SK-N-SH (cell line): ENCODE results near the gene AIP. TPM values are rescaled to one million over a fixed set of nuclear protein-coding genes. Genes with fewer than 3 reads are reported as not detected.

Experiments
- CTCF ChIA-PET: fragments of 300-600, 350-600 bp; formaldehyde crosslinking; extraction: SDS; loops from one replicate; lab custom pipeline; 2021; lab: Yijun Ruan, JAX
- POLR2A ChIA-PET: fragments of 350-600 bp; sonication (Branson Sonifier 250); formaldehyde crosslinking; extraction: SDS; loops from one replicate; lab custom pipeline; 2020; ENCODE audit warnings: antibody characterized with exemption, inconsistent platforms; lab: Yijun Ruan, JAX
- DNase-seq: peaks from one replicate; pipeline ENCODE4 v3.0.0; 2012
- H2AFZ ChIP-seq: fragments of 200-600 bp; sonication (generic); 2 replicates; pipeline ENCODE4 v1.8.1; 2016; ENCODE audit warnings: antibody characterized with exemption, mild to moderate bottlenecking, low read depth
- H3F3A ChIP-seq: fragments of 200-600 bp; sonication (generic); replicated peaks from 2 replicates; pipeline ENCODE3; 2016; ENCODE audit warnings: antibody characterized with exemption, mild to moderate bottlenecking; ENCODE audit not compliant: insufficient read depth
- H3K27ac ChIP-seq, 2 experiments: fragments of 200-500 bp in 1 of 2; fragments of 200-600 bp in 1 of 2; sonication (Bioruptor generic) in 1 of 2; sonication (generic), shearing (Covaris generic) in 1 of 2; 2 replicates each; pipeline versions ENCODE4 v1.5.1 to v1.6.1; 2014 to 2016; ENCODE audit warnings: low read depth in 2 of 2, inconsistent platforms in 1 of 2, low read length in 1 of 2, mild to moderate bottlenecking in 1 of 2, mixed read lengths in 1 of 2
- H3K27me3 ChIP-seq: fragments of 200-600 bp; sonication (generic), shearing (Covaris generic); 2 replicates; pipeline ENCODE4 v1.6.1; 2016; ENCODE audit warnings: mixed run types; ENCODE audit not compliant: insufficient read depth
- H3K36me3 ChIP-seq, 2 experiments: fragments of 200-500 bp in 1 of 2; fragments of 200-600 bp in 1 of 2; sonication (Bioruptor generic) in 1 of 2; sonication (generic) in 1 of 2; replicated peaks in 1 of 2; 2 replicates each; pipeline versions ENCODE3 to v1.5.1; 2014 to 2016; ENCODE audit warnings: low read length in 1 of 2, mild to moderate bottlenecking in 1 of 2; ENCODE audit not compliant: insufficient read depth in 2 of 2, control insufficient read depth in 1 of 2
- H3K4me1 ChIP-seq, 2 experiments: fragments of 200-500 bp in 1 of 2; fragments of 200-600 bp in 1 of 2; sonication (Bioruptor generic) in 1 of 2; sonication (generic), shearing (Covaris generic) in 1 of 2; 2 replicates each; pipeline versions ENCODE4 v1.5.1 to v1.6.1; 2014 to 2016; ENCODE audit warnings: low read depth in 1 of 2, low read length in 1 of 2, mixed run types in 1 of 2; ENCODE audit not compliant: insufficient read depth in 2 of 2, control insufficient read depth in 1 of 2
- H3K4me2 ChIP-seq: fragments of 200-600 bp; sonication (generic), shearing (Covaris generic); 2 replicates; pipeline ENCODE4 v1.6.1; 2017; ENCODE audit warnings: mixed run types
- H3K4me3 ChIP-seq, 2 experiments: fragments of 200-500 bp in 1 of 2; fragments of 200-600 bp in 1 of 2; sonication (Bioruptor generic) in 1 of 2; sonication (generic), shearing (Covaris generic) in 1 of 2; 2 replicates each; pipeline versions ENCODE4 v1.5.1 to v1.8.1; 2014 to 2016; ENCODE audit warnings: low read depth in 2 of 2, inconsistent platforms in 1 of 2, low read length in 1 of 2, mild to moderate bottlenecking in 1 of 2, mixed read lengths in 1 of 2, moderate library complexity in 1 of 2
- H3K79me2 ChIP-seq: fragments of 200-600 bp; sonication (generic); 2 replicates; pipeline ENCODE4 v1.8.1; 2017; ENCODE audit warnings: mild to moderate bottlenecking; ENCODE audit not compliant: insufficient read depth
- H3K9ac ChIP-seq: fragments of 200-600 bp; sonication (generic); 2 replicates; pipeline ENCODE4 v1.6.1; 2017; ENCODE audit warnings: mixed run types
- H3K9me2 ChIP-seq: fragments of 200-600 bp; sonication (generic); 2 replicates; pipeline ENCODE4 v1.6.1; 2017; ENCODE audit warnings: mixed run types
- H3K9me3 ChIP-seq: fragments of 200-600 bp; sonication (generic); 2 replicates; pipeline ENCODE4 v1.6.1; 2017; ENCODE audit warnings: mixed run types, mild to moderate bottlenecking, moderate library complexity
- H4K20me1 ChIP-seq: fragments of 200-600 bp; sonication (generic); 2 replicates; pipeline ENCODE4 v1.6.1; 2017; ENCODE audit warnings: mild to moderate bottlenecking, mixed run types; ENCODE audit not compliant: insufficient read depth
- CHD2 ChIP-seq: fragments of 150-350 bp; IDR thresholded peaks from 2 replicates; pipeline ENCODE4 v1.6.1; 2018; ENCODE audit warnings: low read length; ENCODE audit not compliant: partially characterized antibody
- ELF1 ChIP-seq: IDR thresholded peaks from 2 replicates; pipeline ENCODE4 v1.4.0; 2012
- EP300 ChIP-seq, 2 experiments: IDR thresholded peaks; 2 replicates each; pipeline versions ENCODE4 v1.4.0 to v1.6.1; 2012; ENCODE audit warnings: borderline replicate concordance in 1 of 2, low read depth in 1 of 2, low read length in 1 of 2
- FOSL2 ChIP-seq: IDR thresholded peaks from 2 replicates; pipeline ENCODE4 v1.4.0; 2012; ENCODE audit warnings: low read depth, mild to moderate bottlenecking, moderate library complexity, borderline replicate concordance
- FOXM1 ChIP-seq: IDR thresholded peaks from 2 replicates; pipeline ENCODE4 v1.4.0; 2012; ENCODE audit warnings: low read depth, mild to moderate bottlenecking
- IRF3 ChIP-seq: fragments of 150-350 bp; IDR thresholded peaks from 2 replicates; pipeline ENCODE4 v1.6.1; 2016; ENCODE audit warnings: mild to moderate bottlenecking, low read depth, low read length
- JUND ChIP-seq: IDR thresholded peaks from 2 replicates; pipeline ENCODE4 v1.4.0; 2012
- MXI1 ChIP-seq: IDR thresholded peaks from 2 replicates; pipeline ENCODE4 v1.6.1; 2012; ENCODE audit warnings: mild to moderate bottlenecking, low read depth, low read length, improper control_type of control experiment
- POLR2AphosphoS5 ChIP-seq: IDR thresholded peaks from 2 replicates; pipeline ENCODE4 v1.6.1; 2012; ENCODE audit warnings: low read depth, low read length
- RCOR1 ChIP-seq: fragments of 150-350 bp; IDR thresholded peaks from 2 replicates; pipeline ENCODE4 v1.6.1; 2017; ENCODE audit warnings: antibody characterized with exemption, low read length
- REST ChIP-seq: IDR thresholded peaks from 2 replicates; pipeline ENCODE4 v1.6.1; 2012; ENCODE audit warnings: mild to moderate bottlenecking, low read depth, low read length, moderate library complexity
- RFX5 ChIP-seq: IDR thresholded peaks from 2 replicates; pipeline ENCODE4 v1.6.1; 2012; ENCODE audit warnings: mild to moderate bottlenecking, improper control_type of control experiment, low read length
- RXRA ChIP-seq: IDR thresholded peaks from 2 replicates; pipeline ENCODE4 v1.4.0; 2012; ENCODE audit warnings: low read depth, mild to moderate bottlenecking, borderline replicate concordance
- TEAD4 ChIP-seq: IDR thresholded peaks from 2 replicates; pipeline ENCODE4 v1.4.0; 2012; ENCODE audit warnings: mild to moderate bottlenecking, borderline replicate concordance; ENCODE audit not compliant: insufficient read depth
- USF1 ChIP-seq: IDR thresholded peaks from 2 replicates; pipeline ENCODE4 v1.4.0; 2012; ENCODE audit warnings: low read depth, borderline replicate concordance
- USF2 ChIP-seq: fragments of 150-350 bp; IDR thresholded peaks from 2 replicates; pipeline ENCODE4 v1.6.1; 2017; ENCODE audit warnings: antibody characterized with exemption, low read length, low read depth, borderline replicate concordance
- YY1 ChIP-seq: IDR thresholded peaks from 2 replicates; pipeline ENCODE4 v1.4.0; 2012; ENCODE audit warnings: low read depth, mild to moderate bottlenecking
- ZBTB33 ChIP-seq: IDR thresholded peaks from 2 replicates; pipeline ENCODE4 v1.4.0; 2012; ENCODE audit warnings: low read depth, borderline replicate concordance
- WGBS: methylation state at CpG from one replicate; pipeline ENCODE4 v1.1.6; 2017; ENCODE audit warnings: low lambda C conversion rate; 5-methylcytosine and 5-hydroxymethylcytosine counted together
- polyA plus RNA-seq, 3 experiments: library from polyadenylated mRNA; depleted of rRNA; stranded (reverse); fragments of >200 nt; gene quantifications; 2 replicates each; pipeline ENCODE4 v1.2.3, GENCODE V29; 2012

The AIP gene
- polyA plus RNA-seq, 1 of the 3 experiments (the other 2 are of a cell fraction), result 207 TPM

- CTCF ChIA-PET, result no interaction called here
Measured at GRCh38 chr11:67483831-67484665, 1.2 kb downstream of the AIP start.

More at GRCh38 chr11:67483831-67484665, 1.2 kb downstream of the AIP start:
- H2AFZ ChIP-seq, result no peak overlapping the region
- POLR2A ChIA-PET, result interaction anchor here (1.4 kb wide), 1 partner anchor 15 kb away, joined by 6 read pairs; the partner anchor contains the start of gene TMEM134
- DNase-seq, result no peak
- H3K27ac ChIP-seq, result no peak overlapping the region
- H3K79me2 ChIP-seq, result peaks cover 25% of the 10 kb centered on the region
- H4K20me1 ChIP-seq, result no peaks in the 10 kb centered on the region
- H3F3A ChIP-seq, result peaks cover 7% of the 10 kb centered on the region
- H3K9me2 ChIP-seq, result no peaks in the 10 kb centered on the region
- 92% methylated on average over 16 of the region's 16 CpGs for WGBS
- no peaks in the 10 kb centered on the region for H3K27me3 ChIP-seq
- peak overlapping the region; percentile 54 to 62; a peak in 3 of 4 replicates for H3K4me3 ChIP-seq
- H3K4me1 ChIP-seq, result peaks cover 6 to 17% of the 10 kb centered on the region in 2 experiments; a peak in 3 of 4 replicates
- TF ChIP-seq CHD2 (no peak), USF2 (no peak), IRF3 (no peak), REST (no peak), JUND (no peak), EP300 (IDR thresholded peaks at IDR 0.05; ENCODE audit: borderline replicate concordance in 1 of 2, low read depth in 1 of 2, low read length in 1 of 2) (no peak), TEAD4 (no peak), USF1 (no peak), ELF1 (no peak), FOXM1 (no peak), MXI1 (no peak), RCOR1 (no peak), RXRA (no peak), POLR2AphosphoS5 (no peak), RFX5 (no peak), FOSL2 (no peak), YY1 (no peak), ZBTB33 (no peak)
- no peaks in the 10 kb centered on the region for H3K9me3 ChIP-seq
- H3K4me2 ChIP-seq, result peak overlapping the region; percentile 79
- H3K9ac ChIP-seq, result no peak overlapping the region
- H3K36me3 ChIP-seq, result peaks cover 0 to 7% of the 10 kb centered on the region in 2 experiments
